Adrenal gland (tissue), 12 donors: ENCODE results near the gene ANKRD55. TPM values are rescaled to one million over a fixed set of nuclear protein-coding genes. Genes with fewer than 3 reads are reported as not detected.

ENCODE experiments used
- DNase-seq, 7 donors: peaks; one replicate each; pipeline ENCODE4 v3.0.0-alpha.2; 2019 to 2020
- H3K27ac ChIP-seq, 5 donors: fragments of 200-600 bp; sonication (generic) in 4 of 5; 1 replicate in 3 of 5; 2 replicates in 2 of 5; pipeline versions ENCODE4 v1.5.1 to v1.8.0; 2016 to 2020; ENCODE audit warnings: mild to moderate bottlenecking in 1 of 5
- H3K27me3 ChIP-seq: fragments of 200-600 bp; 2 replicates; pipeline ENCODE4 v1.8.0; 2021
- H3K36me3 ChIP-seq, 2 donors: fragments of 200-600 bp; replicated peaks in 1 of 2; 1 replicate in 1 of 2; 2 replicates in 1 of 2; pipeline versions ENCODE4 v1.5.1 to v1.8.0; 2018 to 2022
- H3K4me1 ChIP-seq, 2 donors: fragments of 200-600 bp; replicated peaks in 1 of 2; 1 replicate in 1 of 2; 2 replicates in 1 of 2; pipeline versions ENCODE4 v1.5.1 to v1.8.0; 2018 to 2021
- H3K4me3 ChIP-seq, 4 donors: fragments of 200-600 bp; sonication (generic) in 3 of 4; one replicate each; pipeline ENCODE4 v1.5.1; 2016 to 2018
- H3K9me3 ChIP-seq, 3 donors: fragments of 200-600 bp; sonication (generic) in 1 of 3; replicated peaks in 1 of 3; 1 replicate in 2 of 3; 2 replicates in 1 of 3; pipeline versions ENCODE4 v1.5.1 to v1.8.0; 2016 to 2021
- POLR2A ChIP-seq, 2 donors: fragments of 450-650 bp; IDR thresholded peaks; one replicate each; pipeline ENCODE4 v1.6.1; 2017; ENCODE audit warnings: antibody characterized with exemption in 2 of 2, mild to moderate bottlenecking in 2 of 2, moderate library complexity in 1 of 2
- WGBS, 4 donors: extraction: QIAGEN DNeasy Blood & Tissue Kit in 2 of 4; methylation state at CpG; one replicate each; pipeline versions ENCODE4 v1.1.5 to v1.1.7; 2013 to 2017; 5-methylcytosine and 5-hydroxymethylcytosine counted together
- intact Hi-C, 2 donors: fragments of 100-400 bp; cut with DNase I; formaldehyde crosslinking; loops; one replicate each; pipeline versions ENCODE4 v1.14.1 to v1.15.0; 2022 to 2023
- polyA plus RNA-seq, 3 donors: library from polyadenylated mRNA; stranded (reverse); fragments of 200-250 nt in 2 of 3; fragments of 350-450 nt in 1 of 3; fragmentation: Illumina TruSeq in 1 of 3; extraction: RNeasy Lipid Tissue Mini Kit (QIAGEN cat#74804) in 1 of 3; gene quantifications; one replicate each; pipeline ENCODE4 v1.2.3, GENCODE V29; 2013 to 2014
- total RNA-seq, 9 donors: library from RNA; depleted of rRNA in 4 of 9; stranded (reverse); fragments of >200 nt in 4 of 9; fragments of 120-200 nt in 1 of 9; fragmentation: NEBNext Ultra II Directional in 1 of 9; extraction: Animal tissue kit (Norgen Biotek cat#: 25700) in 1 of 9; gene quantifications; one replicate each; pipeline versions ENCODE4 v1.1.0 to v1.2.4, GENCODE V29; 2013 to 2023
- TF ChIP-seq, protein P1 (sequence below), 6 experiments: fragments of 450-650 bp in 4 of 6; fragments of 200-600 bp in 2 of 6; sonication (generic) in 1 of 6; IDR thresholded peaks; 1 replicate in 5 of 6; 2 replicates in 1 of 6; pipeline versions ENCODE4 v1.5.1 to v1.8.0; 2016 to 2021; ENCODE audit warnings: antibody characterized with exemption in 6 of 6, mild to moderate bottlenecking in 2 of 6, moderate library complexity in 1 of 6
- donor health status: healthy with polysubstance abuse.
- donor health status: Bipolar disorder and iron deficiency.
- donor health status: DM: yes; HTN: yes; CAD: no.
- donor health status: DM: no; HTN: no; CAD: no.
- donor health status: DM: no; HTN: no; CAD: no.
- donor health status: DM: yes; HTN: yes; CAD: no.

The ANKRD55 gene
- total and polyA plus RNA-seq, 12 donors: 0.03 to 0.81 (median 0.29) TPM; not detected in 4

DNA sequence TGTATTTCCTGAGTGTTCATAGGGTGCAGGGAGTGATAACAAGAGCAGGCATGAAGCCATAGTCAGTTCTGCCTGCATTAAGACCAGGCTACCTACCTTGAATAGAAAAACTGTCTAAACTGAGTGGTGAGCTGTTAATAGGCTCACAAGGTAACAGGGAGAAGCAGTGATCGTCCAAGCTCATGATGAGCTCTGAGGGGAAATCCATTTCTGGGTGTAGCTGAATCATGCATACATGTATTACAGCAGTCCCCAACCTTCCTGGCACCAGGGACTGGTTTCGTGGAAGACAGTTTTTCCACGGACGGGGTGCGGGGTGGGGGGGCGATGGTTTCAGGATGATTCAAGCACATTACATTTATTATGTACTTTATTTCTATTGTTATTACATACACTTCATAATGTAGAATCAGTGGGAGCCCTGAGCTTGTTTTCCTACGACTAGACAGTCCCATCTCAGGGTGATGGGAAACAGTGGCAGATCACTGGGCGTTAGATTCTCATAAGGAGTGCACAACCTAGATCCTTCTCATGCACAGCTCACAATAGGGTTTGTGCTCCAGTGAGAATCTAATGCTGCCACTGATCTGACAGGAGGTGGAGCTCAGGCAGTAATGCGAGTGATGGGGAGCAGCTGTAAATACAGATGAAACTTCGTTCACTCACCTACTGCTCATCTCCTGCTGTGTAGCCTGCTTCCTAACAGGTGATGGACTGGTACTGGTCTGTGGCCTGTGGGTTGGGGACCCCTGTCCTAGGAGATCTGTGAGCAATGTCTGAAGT is 138.4 kb downstream of the ANKRD55 start:
- H3K36me3 ChIP-seq: no peaks in the 10 kb centered on the region
- intact Hi-C loops: no loop called here
- H3K4me3 ChIP-seq: no peak overlapping the region
- no peak overlapping the region for H3K27ac ChIP-seq
- DNase-seq: no peak
- TF ChIP-seq POLR2A (IDR thresholded peaks at IDR 0.05): no peak
- TF ChIP-seq, protein P1, sequence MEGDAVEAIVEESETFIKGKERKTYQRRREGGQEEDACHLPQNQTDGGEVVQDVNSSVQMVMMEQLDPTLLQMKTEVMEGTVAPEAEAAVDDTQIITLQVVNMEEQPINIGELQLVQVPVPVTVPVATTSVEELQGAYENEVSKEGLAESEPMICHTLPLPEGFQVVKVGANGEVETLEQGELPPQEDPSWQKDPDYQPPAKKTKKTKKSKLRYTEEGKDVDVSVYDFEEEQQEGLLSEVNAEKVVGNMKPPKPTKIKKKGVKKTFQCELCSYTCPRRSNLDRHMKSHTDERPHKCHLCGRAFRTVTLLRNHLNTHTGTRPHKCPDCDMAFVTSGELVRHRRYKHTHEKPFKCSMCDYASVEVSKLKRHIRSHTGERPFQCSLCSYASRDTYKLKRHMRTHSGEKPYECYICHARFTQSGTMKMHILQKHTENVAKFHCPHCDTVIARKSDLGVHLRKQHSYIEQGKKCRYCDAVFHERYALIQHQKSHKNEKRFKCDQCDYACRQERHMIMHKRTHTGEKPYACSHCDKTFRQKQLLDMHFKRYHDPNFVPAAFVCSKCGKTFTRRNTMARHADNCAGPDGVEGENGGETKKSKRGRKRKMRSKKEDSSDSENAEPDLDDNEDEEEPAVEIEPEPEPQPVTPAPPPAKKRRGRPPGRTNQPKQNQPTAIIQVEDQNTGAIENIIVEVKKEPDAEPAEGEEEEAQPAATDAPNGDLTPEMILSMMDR (IDR thresholded peaks at IDR 0.05): no peak
- 92 to 99% (median 95%) methylated on average over 10 of the region's 10 CpGs for WGBS, 4 donors
- H3K4me1 ChIP-seq: peaks cover 9 to 24% of the 10 kb centered on the region in 2 donors
- no peaks in the 10 kb centered on the region for H3K9me3 ChIP-seq
- H3K27me3 ChIP-seq: no peaks in the 10 kb centered on the region

DNA sequence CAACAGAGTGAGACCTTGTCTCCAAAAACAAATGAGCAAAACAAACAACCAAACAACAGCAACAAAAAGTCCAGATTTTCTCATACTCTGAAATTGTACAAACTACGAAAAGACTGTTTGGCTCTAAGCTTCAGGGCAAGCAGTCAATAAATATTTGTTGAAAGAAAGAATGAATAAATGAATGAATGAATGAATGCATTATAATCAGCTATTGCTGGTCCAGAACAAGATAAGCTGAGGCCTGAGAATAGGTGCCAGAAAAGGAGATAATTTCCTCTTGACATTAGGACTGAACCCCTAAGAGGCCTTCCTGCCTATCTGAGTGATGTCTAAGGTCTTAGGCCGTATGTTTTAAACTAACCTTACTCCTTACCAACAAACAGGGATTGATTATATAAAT is 139.2 kb downstream of the ANKRD55 start:
- intact Hi-C loops: no loop called here
- H3K4me1 ChIP-seq: peaks cover 8 to 19% of the 10 kb centered on the region in 2 donors
- WGBS, 4 donors: 84 to 92% (median 90%) methylated on average over 2 of the region's 2 CpGs
- no peak for DNase-seq
- H3K4me3 ChIP-seq: no peak overlapping the region
- no peaks in the 10 kb centered on the region for H3K27me3 ChIP-seq
- TF ChIP-seq POLR2A (IDR thresholded peaks at IDR 0.05): no peak
- TF ChIP-seq, protein P1 (IDR thresholded peaks at IDR 0.05): no peak
- H3K36me3 ChIP-seq: no peaks in the 10 kb centered on the region
- no peaks in the 10 kb centered on the region for H3K9me3 ChIP-seq
- H3K27ac ChIP-seq: no peak overlapping the region

DNA sequence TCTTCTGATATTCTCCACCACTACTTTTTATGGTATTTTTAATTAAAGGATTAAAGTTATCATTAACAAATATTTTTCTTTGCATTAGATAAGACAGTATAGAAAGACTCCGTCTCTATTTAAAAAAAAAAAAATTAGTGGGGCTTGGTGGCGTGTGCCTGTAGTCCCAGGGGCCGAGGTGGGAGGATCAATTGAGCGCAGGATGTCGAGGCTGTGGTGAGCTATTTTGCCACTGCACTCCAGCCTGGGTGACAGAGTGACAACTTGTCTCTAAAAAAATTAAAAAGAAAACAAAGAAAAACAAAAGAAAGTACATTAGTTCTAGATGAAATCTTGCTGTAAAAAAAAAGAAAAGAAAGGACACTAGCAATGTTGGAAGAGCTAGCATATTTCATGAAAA is 141.0 kb downstream of the ANKRD55 start:
- DNase-seq: no peak
- TF ChIP-seq, protein P1 (IDR thresholded peaks at IDR 0.05): no peak
- TF ChIP-seq POLR2A (IDR thresholded peaks at IDR 0.05): no peak
- peaks cover 9 to 20% of the 10 kb centered on the region in 2 donors for H3K4me1 ChIP-seq
- H3K9me3 ChIP-seq: no peaks in the 10 kb centered on the region
- intact Hi-C loops: no loop called here
- WGBS, 4 donors: 91 to 96% (median 93%) methylated on average over 5 of the region's 5 CpGs
- H3K36me3 ChIP-seq: no peaks in the 10 kb centered on the region
- no peak overlapping the region for H3K4me3 ChIP-seq
- no peaks in the 10 kb centered on the region for H3K27me3 ChIP-seq
- H3K27ac ChIP-seq: no peak overlapping the region

DNA sequence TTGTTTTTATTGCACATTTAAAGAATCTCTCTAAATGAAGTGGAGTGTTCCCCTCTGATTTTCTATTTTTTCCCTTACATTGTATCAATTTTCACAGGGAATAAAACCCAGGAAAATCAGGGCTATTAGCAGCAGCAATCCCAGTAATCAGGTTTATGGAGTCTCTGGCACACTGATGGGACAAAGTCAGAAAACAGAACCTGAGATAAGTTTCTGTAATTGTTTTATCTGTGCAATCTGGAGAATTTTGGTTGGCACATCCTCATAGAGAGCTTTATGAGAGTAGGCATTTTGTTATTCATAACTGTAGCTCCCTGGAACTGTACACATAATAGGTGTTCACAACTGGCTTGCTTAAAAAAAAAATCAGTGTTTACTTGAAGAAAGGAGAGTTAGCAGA is 141.5 kb downstream of the ANKRD55 start:
- Histone ChIP-seq H3K9me3 (no peaks in the 10 kb centered on the region), H3K27ac (no peak overlapping the region), H3K27me3 (no peaks in the 10 kb centered on the region), H3K36me3 (no peaks in the 10 kb centered on the region), H3K4me3 (no peak overlapping the region), H3K4me1 (peaks cover 9 to 20% of the 10 kb centered on the region in 2 donors)
- no peak for DNase-seq
- intact Hi-C loops: no loop called here
- no peak for TF ChIP-seq POLR2A (IDR thresholded peaks at IDR 0.05)
- TF ChIP-seq, protein P1 (IDR thresholded peaks at IDR 0.05): no peak
